Measurements from ENCODE around the gene SLC35F2. TPM values are rescaled to one million over a fixed set of nuclear protein-coding genes. Genes with fewer than 3 reads are reported as not detected.
"Not testable (repeated sequence)": the region's sequence is repeated elsewhere in the genome, so short reads cannot be mapped to it uniquely, and the experiment has no call there.

Gene SLC35F2
- total RNA-seq, 2 donors from 2014 or later: 5.8 to 6.0 TPM

DNA sequence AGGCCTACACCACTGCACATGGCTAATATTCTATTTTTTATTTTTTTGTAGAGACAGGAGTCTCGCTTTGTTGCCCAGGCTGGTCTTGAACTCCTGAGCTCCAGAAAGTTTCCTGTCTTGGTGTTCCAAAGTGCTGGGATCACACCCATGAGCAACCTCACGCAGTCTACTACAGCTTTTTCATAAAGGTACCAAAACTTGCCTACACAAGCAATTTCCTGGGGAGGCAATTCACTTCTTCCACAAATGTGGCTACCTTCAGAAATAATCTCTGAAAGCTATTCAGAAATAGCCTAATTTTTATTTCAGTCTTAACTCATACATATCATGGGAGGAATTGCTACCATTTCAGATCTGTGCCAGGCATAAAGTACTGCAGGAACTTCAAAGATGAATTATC is 11.4 kb downstream of the SLC35F2 start:
- TF ChIP-seq, protein P1, sequence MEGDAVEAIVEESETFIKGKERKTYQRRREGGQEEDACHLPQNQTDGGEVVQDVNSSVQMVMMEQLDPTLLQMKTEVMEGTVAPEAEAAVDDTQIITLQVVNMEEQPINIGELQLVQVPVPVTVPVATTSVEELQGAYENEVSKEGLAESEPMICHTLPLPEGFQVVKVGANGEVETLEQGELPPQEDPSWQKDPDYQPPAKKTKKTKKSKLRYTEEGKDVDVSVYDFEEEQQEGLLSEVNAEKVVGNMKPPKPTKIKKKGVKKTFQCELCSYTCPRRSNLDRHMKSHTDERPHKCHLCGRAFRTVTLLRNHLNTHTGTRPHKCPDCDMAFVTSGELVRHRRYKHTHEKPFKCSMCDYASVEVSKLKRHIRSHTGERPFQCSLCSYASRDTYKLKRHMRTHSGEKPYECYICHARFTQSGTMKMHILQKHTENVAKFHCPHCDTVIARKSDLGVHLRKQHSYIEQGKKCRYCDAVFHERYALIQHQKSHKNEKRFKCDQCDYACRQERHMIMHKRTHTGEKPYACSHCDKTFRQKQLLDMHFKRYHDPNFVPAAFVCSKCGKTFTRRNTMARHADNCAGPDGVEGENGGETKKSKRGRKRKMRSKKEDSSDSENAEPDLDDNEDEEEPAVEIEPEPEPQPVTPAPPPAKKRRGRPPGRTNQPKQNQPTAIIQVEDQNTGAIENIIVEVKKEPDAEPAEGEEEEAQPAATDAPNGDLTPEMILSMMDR (IDR thresholded peaks at IDR 0.05): no peak
- Histone ChIP-seq H3K27ac (no peak overlapping the region), H3K4me3 (no peak overlapping the region), H3K27me3 (no peaks in the 10 kb centered on the region), H3K4me1 (no peaks in the 10 kb centered on the region), H3K9me3 (no peaks in the 10 kb centered on the region), H3K36me3 (no peaks in the 10 kb centered on the region)
- no peak for DNase-seq (ENCODE audit: low spot score)

DNA sequence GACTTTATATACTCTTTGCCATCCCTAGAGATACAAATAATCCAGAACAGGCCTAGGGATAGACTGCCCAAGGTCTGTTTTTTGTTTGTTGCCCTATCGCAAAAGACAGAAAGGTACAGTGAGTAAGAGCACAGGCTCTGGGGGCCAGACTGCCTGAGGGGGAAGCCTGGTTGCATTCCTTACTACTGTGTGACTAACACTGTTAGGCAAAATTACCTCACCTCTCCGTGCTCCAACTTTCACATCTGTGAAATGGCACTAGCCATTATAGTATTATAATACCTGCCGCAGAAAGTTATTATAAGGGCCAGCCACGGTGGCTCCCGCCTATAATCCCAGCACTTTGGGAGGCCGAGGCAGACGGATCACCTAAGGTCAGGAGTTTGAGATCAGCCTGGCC is 14.5 kb downstream of the SLC35F2 start:
- Histone ChIP-seq H3K27me3 (no peaks in the 10 kb centered on the region), H3K4me3 (no peak overlapping the region), H3K27ac (no peak overlapping the region), H3K9me3 (no peaks in the 10 kb centered on the region), H3K36me3 (no peaks in the 10 kb centered on the region), H3K4me1 (peaks cover 0 to 13% of the 10 kb centered on the region in 2 donors)
- TF ChIP-seq, protein P1 (IDR thresholded peaks at IDR 0.05): no peak
- DNase-seq (ENCODE audit: low spot score): no peak

DNA sequence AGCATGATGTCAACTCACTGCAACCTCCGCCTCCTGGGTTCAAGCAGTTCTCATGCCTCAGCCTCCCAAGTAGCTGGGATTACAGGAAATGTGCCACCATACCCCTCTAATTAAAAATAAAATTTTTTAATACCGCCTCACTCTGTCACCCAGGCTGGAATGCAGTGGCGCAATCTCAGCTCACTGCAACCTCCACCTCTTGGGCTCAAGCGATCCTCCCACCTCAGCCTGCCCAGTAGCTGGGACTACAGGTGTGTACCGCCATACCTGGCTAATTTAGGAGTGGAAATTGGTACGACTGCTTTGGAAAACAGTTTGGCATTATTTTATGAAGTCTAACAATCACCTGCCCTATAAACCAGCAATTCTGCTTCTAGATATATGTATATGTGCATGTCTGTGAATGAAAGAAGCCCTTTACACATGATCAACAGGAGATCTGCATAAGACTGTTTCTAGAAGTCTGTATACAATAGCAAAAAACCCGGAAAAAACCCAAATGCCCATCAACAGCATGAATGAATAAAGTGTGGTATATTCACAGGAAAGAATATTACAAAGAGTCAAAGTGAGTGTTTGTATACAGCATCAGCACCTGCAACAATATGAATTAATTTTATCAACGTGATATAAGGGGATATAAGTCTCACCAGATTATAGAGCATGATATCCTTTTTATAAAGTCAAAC is 16.0 kb downstream of the SLC35F2 start:
- peaks cover 0 to 13% of the 10 kb centered on the region in 2 donors for H3K4me1 ChIP-seq
- H3K27me3 ChIP-seq: no peaks in the 10 kb centered on the region
- H3K4me3 ChIP-seq: no peak overlapping the region
- no peak for DNase-seq (ENCODE audit: low spot score)
- H3K9me3 ChIP-seq: no peaks in the 10 kb centered on the region
- TF ChIP-seq, protein P1 (IDR thresholded peaks at IDR 0.05): no peak
- H3K36me3 ChIP-seq: no peaks in the 10 kb centered on the region
- H3K27ac ChIP-seq: no peak overlapping the region

DNA sequence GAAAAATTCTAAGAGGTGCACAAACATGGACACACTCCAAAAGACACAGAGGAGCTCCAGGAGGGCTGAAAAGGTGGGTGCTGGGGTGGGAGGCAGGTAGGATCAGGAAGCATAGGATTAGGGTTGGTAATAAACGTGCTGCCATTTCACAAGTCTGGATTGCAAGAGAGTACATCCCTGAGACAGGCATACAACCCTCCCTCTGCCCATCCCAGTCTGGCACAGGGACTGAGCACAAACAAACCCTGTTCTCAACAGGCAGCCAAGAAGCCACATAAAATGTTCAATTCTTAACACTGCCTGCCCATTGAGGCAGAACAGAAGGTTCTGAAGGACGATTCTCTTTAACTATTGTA is 18.5 kb downstream of the SLC35F2 start:
- H3K4me3 ChIP-seq: no peak overlapping the region
- H3K9me3 ChIP-seq: no peaks in the 10 kb centered on the region
- TF ChIP-seq, protein P1 (IDR thresholded peaks at IDR 0.05): no peak
- peak overlapping the region; percentile 33 to 72 for H3K27ac ChIP-seq
- H3K27me3 ChIP-seq: no peaks in the 10 kb centered on the region
- no peaks in the 10 kb centered on the region for H3K36me3 ChIP-seq
- no peak for DNase-seq (ENCODE audit: low spot score)
- peaks cover 0 to 13% of the 10 kb centered on the region in 2 donors for H3K4me1 ChIP-seq

DNA sequence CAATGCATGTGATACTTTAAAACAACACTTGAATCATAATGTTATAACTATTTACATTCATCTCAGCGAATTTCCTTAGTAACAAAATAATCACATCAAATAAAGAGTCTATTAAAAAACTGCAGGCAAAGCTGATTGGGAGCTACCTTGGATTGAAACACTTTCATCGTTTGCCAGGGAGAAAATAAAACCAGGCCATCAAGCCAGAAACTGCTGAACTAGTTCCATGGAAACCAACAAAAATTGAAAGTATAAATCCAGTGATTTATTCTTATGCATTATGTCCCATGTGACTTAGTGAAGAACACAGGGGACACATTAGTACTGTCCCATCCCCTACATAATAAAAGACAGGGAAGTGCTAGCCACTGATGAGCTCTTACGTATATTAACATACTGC is 21.7 kb downstream of the SLC35F2 start:
- H3K36me3 ChIP-seq: no peaks in the 10 kb centered on the region
- H3K4me3 ChIP-seq: no peak overlapping the region
- peaks cover 0 to 13% of the 10 kb centered on the region in 2 donors for H3K4me1 ChIP-seq
- TF ChIP-seq, protein P1 (IDR thresholded peaks at IDR 0.05): no peak
- H3K27ac ChIP-seq: no peak overlapping the region
- no peak for DNase-seq (ENCODE audit: low spot score)
- H3K9me3 ChIP-seq: no peaks in the 10 kb centered on the region
- H3K27me3 ChIP-seq: no peaks in the 10 kb centered on the region

DNA sequence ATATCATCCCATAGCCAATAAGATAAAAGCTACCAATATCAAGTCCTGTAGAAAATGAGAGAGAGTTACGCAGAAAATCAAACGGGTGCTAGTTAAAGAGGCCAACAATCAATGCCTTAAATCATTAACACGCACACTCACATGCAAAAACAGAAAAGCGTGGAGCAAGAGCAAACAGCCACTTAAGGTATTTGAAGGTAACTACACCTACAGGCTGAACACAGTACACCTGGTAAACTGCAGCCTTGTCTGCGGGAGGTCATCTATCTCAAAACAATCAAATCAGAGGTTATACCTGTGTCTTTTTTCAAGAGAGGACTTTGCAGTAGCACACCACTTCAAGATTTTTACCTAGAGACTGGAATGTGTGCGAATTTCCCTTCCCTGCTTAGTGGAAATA is 23.6 kb downstream of the SLC35F2 start:
- Histone ChIP-seq H3K4me1 (peaks cover 0 to 2% of the 10 kb centered on the region in 2 donors), H3K36me3 (no peaks in the 10 kb centered on the region), H3K9me3 (no peaks in the 10 kb centered on the region), H3K27ac (no peak overlapping the region), H3K4me3 (no peak overlapping the region), H3K27me3 (no peaks in the 10 kb centered on the region)
- DNase-seq (ENCODE audit: low spot score): no peak
- TF ChIP-seq, protein P1 (IDR thresholded peaks at IDR 0.05): no peak

DNA sequence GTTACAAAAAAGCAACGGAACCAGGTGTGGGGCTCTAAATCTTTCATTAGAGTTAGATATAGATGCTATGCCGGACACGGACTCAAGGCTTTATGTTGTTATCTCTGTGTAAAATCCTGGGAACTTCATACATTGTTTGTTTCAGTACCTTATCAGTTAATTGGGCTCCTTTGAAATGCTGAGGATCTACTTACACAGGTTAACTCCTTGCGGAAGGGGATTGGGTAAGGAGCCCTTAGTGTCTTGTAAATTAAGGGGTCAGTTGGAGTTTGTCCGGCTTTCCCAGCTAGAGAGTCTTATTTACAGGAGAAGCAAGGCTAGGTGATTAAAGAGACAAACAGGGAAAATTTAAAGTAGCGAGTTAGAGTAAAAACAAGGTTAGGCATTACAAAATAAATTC is 24.7 kb downstream of the SLC35F2 start:
- not testable (repeated sequence) for H3K9me3 ChIP-seq; H3K36me3 ChIP-seq; H3K4me3 ChIP-seq; H3K4me1 ChIP-seq; H3K27ac ChIP-seq; H3K27me3 ChIP-seq; DNase-seq (ENCODE audit: low spot score)

Measured in right atrium auricular region (tissue), 2 donors.